ENCODE measurements around the gene RDH5.
A peak's percentile ranks its signal among the peaks of the same experiment; 100 is the strongest.

Gene RDH5

DNA sequence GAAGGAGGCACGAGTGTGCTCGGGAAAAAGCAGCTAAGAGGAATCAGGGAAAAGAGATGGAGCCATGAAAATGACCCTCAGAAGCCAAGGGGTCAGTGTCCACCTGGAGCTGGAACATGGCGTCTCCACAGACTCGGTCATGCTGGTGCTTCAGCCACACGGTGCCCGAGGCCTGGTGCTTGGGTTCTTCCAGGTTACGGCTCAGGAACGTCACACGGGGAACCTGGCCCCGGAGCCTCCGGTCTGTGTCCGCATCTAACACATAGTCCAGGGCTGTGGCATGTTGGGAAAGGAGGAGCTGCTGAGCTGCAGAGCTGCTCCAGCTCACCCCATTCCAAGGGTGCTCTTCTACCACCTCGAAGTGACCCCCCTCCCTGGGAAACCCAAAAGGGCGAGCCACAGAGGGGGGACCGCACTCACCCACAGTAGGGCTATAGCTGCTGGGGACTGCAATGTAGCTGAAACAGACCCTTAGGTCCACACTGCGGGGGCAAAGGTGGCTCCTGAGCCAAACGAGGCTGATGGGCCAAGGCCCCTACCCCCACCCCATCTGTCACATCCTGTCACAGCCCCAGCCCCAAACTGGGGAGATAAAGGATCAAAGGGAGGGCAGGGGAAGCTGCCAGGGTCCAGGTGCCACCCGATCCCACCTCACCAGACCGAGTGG lies 23.3 kb upstream of the RDH5 start:
- DNase-seq, result no peak

DNA sequence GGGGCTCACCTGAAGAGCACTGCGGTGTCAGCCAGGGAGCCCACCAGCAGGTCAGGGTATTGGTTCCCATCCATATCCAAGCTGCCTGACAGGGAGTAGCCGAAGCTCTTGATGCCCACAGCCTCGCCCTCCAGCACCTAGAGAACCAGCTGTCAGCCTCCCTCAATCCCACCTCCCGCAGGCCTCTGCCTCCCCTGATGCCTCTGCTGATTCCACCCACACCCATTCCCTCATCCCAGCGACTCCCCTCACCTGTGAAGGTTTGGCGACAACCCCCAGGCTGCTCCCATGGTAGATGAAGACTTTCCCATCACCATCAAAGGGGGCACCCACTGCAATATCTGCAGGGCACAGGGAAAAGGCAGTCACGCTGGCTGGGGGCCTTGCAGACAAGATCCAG lies 22.5 kb upstream of the RDH5 start:
- DNase-seq, result peak; percentile 36

DNA sequence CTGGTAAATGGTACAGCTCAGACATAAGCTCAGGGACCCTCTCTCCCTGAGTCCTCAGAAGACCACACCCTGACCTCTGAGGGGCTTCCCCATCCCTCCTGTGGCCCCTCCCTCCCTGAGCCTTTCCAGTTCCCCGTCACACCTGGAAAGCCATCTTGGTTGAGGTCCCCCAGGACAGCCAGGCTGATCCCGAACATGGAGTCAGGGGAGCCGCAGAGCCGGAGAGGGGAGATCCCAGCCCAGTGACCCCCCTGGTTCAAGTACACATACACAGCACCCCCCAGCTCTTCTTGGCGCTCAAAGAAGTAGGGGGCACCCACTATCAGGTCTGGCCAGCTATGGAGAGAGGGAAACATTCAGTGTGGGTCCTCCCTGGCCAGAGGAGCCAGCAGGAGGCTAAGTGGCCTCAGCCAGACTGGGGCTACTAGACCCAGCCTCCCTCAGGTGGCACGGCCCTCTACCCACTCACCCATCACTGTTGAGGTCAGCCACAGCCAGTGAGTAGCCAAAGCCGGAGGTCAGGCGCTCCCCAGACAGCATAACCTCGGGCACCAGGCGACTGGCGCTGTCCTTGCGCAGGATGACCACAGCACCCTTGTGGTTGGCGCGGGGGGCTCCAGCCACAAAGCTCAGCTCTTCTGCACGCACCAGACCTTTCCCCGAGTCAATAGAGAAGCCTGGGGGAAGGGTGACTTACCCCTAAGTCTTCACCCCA lies 21.8 kb upstream of the RDH5 start:
- DNase-seq, result peak; percentile 57

DNA sequence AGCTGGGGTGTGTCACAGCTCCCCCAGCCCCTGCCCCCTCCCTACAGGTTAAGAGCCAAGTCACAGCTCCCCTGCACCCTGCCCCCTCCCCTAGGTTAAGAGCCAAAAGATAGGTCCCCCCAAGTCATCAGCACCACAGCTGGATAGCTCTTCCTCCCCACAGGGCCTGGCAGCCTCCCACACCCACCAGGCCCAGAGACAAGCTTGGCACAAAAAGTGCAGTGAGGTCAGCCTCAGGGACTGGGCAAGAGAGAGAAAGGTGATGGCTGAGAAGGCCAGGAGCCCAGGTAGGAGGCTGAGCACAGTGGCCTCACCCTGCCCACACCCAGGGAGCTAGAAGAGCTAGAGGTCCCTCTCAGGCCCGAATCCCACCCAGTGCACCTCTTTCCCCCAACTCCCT lies 21.2 kb upstream of the RDH5 start:
- DNase-seq, result peak; percentile 42

DNA sequence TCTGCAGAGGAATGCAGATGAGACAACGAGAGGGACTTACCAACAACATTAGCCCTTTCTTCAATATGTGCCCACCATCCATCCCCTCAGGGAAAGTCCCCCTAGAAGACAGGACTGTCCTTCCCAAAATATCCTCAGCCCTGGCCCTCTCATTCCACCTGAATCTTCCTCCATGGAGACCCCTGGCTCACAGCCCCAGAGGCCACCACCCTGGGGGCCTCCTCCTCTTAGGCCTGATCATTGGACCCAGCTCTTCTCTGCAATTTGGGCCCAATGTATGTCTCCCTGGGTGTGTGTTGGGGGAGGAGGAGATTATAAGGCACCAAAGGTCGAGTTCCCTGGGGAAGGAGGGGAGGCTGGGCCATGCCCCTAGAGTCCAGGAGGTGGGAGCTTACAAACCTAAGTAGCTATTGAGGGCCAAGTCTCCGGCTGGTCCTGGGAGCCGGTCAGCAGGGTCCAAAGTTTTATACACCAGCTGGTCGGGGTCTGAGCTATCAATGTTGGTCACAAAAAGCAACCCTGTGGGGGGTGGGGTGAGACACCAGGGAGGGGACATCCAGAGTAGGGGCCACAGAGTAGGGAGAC lies 20.6 kb upstream of the RDH5 start:
- peak; percentile 33 for DNase-seq

DNA sequence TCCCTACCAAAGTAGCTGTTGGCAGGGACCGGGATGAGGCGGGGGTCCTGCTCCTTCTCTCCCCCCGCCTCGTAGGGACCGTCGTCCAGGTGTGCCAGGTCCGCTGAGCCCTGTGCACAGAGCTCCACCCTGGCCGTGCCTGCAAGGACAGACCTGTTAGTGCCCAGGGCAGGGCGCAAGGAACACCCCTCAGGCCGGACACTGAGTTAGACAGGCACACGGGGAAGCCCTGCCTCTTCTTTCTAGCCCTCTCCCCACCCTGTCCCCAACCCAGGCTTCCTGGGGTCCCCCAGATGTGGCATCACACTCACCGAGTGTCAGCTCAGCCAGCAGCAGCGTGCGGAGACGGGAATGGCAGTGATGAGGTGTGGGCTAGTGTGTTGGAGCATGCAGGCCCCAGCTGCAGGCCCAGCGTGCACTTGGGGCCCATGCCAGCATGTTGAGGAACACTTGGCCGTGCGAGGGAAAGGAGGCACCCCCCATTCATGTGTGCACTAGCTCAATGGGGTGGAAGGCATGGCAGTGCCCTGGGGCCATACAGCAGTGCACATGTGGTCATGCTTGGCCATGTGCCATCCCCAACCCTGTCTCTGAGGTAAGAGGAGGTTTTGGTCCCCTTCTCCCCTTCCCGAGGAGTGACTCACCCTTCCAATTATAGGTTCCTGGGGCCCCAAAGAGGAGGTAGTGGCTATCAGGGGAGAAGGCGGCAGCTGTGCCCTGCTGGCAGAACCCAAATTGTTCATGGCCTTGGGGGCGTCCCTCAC lies 19.8 kb upstream of the RDH5 start:
- DNase-seq, result peak; percentile 48

DNA sequence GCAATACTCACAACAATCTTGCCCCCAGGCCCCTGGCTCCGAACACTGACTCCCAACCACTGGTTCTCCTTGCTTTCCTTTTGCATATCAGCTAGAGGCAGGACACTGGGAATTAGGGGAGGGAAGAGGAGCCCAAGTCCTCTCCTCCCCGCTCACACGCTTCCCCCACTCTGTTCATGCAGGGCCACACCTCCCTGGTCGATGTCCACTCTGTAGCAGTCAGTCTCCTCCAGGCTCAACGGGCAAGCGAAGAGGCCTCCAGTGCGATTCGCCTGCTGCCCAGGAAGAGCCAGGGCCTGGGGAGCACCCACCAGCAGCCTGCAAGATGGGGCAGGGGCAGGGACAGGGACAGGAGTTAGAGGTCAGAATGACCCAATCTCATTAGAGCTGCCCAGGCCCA lies 17.3 kb upstream of the RDH5 start:
- DNase-seq, result no peak

DNA sequence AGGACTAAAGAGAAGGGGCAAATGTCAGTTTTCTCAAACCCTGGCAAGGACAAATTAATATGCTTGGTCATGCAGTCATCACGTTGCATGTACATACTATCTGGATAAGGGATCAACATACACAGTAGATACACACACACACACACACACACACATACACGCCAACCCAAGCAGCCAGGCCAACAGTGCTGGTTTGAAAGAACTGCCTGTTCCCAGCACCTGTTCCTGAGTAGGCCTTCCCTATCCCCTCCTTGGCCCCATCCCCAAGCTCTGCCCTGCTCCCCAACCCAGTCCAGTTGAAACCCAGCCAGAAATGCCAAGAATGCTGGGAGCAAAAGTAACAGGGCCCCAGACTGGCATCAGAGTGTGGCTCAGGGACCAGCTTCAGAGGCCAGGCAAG lies 16.9 kb upstream of the RDH5 start:
- no peak for DNase-seq

DNA sequence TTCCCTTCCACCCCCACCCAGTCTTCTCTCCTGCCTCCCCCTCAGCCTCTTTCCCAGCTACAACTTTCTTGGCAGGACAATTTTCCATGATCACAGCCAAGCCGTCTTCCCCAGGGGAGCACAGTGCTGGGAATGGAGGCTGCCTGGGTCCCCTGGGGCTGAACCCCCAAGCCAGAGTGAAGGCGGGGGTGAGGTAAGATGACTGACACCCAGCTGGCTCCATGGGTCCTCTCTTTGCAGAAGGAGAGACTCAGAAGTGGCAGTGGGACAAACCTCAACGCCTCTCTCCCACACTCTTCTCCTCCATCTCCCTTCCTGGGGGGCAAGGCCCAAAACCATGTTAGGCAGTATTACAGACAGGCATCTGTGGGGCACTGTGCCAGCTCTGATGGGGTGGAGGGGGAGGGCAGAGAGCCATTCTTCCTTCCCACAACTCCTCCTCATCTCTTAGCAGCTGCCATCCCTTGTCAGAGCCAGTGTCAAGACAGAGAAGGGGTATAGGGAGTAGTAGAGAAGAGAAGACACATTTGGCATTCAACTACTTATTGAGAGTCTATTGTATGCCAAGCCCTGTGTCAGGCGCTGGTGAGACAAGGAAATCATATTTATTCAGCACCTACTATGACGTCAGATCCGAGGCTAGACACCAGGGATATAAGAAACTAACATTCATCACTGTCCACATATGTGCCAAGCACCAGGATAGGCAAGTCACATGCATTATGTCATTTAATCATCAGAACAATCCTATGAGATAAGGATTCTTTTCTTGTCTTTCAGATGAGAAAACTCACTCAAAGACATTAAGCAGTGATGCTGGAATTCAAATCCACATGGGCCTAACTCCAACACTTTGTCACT lies 16.1 kb upstream of the RDH5 start:
- DNase-seq, result no peak

DNA sequence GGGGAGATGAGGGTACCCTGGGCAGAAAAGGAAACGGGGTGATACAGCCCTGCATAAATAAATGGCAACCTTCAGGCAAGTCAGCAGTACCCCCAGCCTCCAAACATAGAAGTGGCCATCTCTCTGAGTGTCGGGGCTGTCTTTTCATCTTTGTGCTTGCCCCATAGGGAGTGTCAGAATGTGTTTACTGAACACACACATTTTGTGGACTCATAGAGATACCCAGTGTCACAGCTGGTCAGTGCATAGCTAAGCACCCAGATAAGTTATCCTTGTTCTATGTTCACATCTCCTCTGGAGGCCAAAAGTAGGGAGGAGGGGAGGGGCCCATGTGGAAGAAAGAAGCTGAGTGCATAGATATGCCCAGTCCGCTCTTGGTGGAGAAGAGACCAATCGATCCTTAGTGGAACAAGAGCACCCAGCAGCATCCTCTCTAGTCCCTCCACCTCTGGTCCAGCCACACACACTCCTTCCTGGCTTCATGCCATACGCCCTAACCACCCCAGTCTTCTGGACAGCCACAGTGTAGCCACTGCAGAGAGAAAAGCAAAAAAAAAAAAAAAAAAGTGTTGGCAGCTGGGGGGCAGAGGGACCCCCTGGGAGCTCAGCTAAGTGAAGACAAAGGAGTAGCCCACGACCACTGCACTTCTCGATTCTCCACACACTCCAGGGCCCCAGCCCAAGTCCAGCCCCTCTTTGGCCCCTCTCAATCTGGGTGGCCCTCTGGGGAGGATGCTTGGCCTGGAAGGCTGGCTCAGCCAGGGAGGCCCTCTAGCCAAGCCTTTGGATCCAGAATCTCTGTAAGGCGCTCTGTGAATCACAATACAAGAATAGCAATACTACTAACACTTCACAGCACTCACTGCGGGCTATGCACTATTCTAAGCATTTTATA lies 15.1 kb upstream of the RDH5 start:
- DNase-seq, result no peak

DNA sequence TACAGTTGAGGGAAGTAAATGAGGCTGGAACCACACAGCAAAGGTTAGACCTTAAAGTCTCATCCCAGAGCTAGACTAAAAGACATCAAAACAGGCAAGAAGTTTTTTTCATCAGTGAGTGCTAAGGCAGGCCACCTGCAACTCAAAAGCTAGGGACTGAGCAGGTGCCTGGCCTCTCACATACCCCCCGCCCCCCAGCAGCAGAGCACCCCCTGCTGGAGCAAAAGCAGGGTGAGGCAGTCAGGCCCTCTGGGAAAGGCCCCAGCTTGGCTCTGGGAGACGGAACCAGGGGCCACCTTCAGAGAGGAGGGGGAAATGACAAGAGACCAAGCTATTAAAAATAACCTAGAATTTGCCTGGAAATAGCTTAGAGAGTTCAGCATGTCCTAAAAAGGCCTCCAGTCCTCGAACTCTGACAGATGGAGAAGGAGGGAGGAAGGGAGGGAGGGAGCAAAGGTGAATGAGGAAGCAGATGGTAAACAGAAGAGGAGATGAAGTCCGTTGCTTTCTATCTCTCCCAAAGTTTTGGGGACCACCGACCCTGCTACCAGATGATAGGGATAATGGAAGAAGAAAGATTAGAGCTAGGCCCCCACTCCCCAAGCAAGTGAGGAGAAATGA lies 14.3 kb upstream of the RDH5 start:
- peak; percentile 71 for DNase-seq

DNA sequence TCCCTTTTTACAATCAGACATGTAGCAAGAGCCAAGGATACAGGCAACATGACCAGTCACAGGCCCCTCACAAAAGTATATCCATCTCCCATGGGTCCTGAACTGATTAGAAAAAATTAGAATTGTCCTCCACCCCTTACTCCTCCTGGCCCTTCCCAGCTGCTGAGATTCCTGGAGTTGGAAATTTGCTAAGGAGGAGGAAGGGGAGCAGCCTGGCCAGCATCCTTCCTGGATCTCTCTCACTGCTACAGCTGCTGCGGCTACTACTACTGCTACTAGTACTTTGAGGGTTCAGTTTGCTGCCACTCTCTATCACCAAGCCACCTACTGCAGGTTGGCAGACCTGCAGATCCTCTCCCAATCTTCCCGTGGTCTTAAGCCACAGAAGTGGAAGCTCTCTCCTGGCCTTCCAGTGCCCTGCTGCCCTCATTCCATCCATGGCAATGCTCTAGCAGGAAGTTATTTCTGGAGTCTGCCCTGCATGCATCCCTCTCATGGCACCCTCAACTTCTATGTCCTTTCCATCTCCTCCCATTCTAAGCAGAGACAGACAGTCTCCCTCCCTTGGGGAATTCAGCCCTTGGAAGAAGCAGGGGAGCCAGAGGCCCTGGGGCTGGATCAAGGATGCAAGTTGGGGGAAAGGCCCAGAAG lies 13.5 kb upstream of the RDH5 start:
- DNase-seq, result no peak

DNA sequence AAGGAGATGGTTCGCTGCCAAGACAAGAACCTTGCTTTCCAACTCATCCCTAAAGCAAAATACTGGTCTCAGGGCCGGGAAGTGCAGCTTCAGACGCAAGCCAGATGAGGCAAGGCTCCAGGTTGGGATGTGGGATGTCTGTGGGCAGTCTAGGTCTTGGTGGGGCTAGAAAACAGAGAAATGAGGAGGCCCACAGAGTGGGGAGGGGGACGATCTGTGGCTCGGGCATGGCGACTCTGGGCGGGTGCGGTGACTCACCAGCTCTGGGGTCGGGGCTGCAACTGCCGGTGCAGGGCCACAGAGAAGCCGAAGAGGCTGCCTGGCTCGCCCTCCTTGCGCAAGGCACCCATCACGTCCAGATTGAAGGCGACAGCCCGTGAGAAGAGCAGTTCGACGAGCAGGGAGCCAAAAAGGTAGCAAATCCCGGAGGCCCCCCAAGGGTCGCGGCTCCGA lies 12.9 kb upstream of the RDH5 start:
- DNase-seq, result no peak

DNA sequence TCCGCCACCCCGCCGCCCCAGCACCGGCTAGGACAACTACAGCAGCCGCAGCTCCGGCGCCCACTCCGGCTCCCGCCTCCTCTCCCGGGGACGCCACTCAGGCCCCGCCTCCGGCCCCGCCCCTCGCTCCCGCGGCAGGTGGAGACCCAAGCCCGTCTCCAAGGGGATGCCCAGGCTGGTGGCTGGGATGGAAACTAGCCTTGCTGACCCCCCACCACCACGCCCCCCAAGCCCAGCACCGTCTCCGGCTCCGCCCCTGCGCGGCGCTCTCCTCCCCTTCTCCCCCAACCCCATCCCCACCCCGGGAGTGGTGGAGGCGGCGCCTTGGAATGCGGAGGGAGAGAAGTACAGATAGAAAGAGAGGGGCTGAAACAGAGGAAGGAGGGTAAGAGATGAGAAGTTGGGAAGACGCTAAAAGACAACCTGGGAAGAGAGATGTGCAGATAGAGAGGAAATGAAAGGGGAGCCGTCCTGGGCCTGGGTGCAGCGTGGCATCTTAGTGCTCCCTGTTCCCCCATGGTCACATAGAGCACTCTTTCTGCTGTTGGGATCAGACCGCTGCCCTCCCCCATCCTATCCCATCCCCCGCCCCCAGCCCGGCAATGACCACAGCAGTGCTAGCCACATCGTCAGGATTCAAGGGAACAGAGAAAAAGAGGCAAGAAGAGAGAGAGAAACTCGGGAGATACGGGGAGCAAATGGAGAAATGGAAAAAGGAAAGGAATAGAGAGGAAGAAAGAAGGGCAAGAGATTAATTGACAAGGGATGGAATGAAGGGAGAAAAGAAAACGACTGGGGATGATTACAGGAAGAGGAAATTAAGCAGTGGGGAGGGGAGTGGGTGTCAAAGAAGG lies 12.1 kb upstream of the RDH5 start, which contains the start of gene ITGA7:
Gene ITGA7, minus strand, starts transcription at position 64 of the 854 bp plus-strand sequence. CDS start 222 bp downstream, outside the sequence.
- peak; percentile 89 for DNase-seq

DNA sequence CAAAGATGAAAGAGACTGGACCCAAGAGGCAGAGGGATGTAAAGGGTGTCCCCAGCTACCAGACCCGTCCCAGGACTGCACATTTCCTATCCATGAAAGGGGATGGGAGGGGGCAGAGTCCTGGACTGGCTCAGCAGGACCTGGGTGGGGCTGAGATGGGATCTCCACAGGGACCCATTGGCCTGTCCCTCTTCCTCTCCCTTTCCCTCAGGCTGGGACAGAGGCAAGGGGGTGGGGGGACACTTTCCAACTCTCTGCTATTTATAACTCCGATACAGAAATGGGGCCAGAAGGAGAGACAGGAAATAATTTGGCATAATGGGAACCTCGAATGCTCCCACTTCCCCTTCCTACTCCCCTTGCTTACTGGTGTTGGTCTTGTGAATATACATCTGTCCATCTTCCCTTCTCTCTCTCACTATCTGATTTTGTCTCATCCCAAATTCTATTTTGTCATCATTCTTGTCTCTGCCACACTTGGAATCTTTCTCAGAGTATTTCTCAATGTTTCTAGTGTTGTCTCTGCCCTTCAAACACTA lies 11.4 kb upstream of the RDH5 start:
- no peak for DNase-seq

DNA sequence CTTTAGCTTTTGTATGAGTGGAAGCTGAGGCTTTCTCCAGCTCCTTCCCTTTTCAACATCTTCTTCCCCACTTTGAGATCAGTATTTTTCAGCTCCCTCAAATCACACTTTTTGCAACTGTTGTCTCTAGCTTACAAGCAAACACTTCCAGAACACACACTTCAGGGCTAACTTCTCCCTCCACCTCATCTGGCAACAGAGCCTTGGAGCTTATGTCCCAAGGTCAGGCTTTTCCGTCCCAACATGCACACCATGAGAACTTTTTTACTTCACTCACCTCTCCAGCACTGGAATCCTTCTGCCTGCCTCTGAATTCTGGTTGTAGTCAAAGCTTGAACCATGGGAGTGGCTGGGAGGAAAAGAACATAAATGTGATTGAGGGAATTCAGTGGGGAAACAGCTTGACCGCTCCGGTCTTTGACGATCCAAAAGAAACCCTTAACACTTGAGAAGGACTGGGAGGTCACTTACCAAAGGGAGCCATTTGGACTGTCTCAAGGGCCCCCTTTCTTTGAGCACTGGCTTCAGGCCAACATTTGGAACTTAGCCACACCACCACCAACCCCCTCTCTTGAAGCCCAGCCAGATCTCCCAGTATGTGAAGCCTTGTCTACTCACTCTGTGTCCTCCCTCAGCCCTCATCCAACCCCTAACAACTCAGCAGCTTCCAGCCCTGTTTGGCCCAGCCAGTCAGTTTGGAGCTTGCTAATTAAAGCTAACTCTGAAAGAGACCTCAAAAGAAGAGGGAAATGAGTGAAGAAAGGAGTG lies 8.2 kb upstream of the RDH5 start:
- no peak for DNase-seq

DNA sequence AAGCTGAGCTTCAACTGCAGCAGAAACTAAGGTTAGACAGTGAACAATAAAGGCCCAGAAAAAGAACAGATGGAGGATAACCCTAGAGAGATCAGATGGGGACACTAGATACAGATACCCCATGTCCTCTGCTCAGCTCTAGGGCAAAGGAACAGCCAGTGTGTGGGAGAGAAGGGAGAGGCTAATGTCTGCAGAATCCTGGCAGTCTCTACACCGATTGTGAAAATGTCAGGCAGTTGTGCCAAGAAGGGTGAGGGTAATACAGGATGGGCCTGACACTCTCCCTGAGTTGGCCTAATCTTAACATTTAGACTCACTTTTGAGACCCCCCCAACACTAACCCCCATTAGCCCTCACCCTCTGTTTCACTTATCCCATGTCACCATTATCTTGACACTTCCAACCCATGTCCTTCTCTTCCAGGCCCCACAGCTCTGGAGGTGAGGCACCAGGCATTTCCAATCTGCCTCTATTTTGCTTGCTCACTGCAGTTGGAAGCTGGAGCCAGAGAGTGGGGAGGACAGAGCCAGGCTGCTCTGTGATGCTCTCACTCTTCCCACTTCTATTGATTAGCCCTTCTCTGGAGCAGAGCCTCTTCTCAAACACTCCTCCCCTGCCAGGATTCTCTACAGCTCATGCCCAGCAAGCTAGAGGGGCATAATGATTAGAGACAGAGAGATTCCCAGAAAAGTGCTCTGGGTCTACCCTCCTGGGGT lies 7.3 kb upstream of the RDH5 start:
- no peak for DNase-seq

DNA sequence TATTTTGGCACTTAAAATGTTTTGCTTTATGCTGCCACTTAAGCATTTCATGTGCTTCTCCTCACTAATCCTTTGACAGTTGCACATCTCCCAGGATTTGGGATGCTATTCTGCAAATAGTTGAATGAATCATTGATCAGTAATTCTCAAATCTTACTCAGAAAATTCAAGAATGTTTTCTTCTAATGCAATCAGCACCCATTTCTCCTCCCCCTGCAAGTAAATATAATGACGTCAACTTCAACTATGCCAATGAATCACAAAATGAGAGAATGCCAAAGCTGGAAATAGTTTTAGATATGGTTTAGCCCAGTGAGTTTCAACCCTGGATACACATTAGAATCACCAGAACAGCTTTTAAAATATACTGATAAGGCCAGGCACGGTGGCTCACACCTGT lies 6.5 kb upstream of the RDH5 start:
- no peak for DNase-seq

Measured in activated effector memory CD4-positive, alpha-beta T cell treated with anti-CD3 and anti-CD28 coated beads, Interleukin-2, amount 50 U/mL, for 16 hours (primary cell).